H1 (cell line): ENCODE results near the gene KCNC1. TPM values are rescaled to one million over a fixed set of nuclear protein-coding genes. Genes with fewer than 3 reads are reported as not detected.

Source experiments
- CBX8 ChIP-seq: fragments of 300-800, 300-1000 bp; sonication (generic); IDR thresholded peaks from 2 replicates; pipeline ENCODE4 v1.7.1; 2016; ENCODE audit warnings: low read depth, low read length, borderline replicate concordance
- MAFK ChIP-seq: IDR thresholded peaks from 2 replicates; pipeline ENCODE4 v1.6.1; 2012; ENCODE audit warnings: low read depth, mild to moderate bottlenecking, improper control_type of control experiment, low read length
- SP2 ChIP-seq: IDR thresholded peaks from 2 replicates; pipeline ENCODE4 v1.6.1; 2012; ENCODE audit warnings: mild to moderate bottlenecking, low read length, inconsistent platforms
- TBP ChIP-seq: IDR thresholded peaks from 2 replicates; pipeline ENCODE4 v1.6.1; 2011; ENCODE audit warnings: low read depth, low read length, improper control_type of control experiment
- polyA plus RNA-seq, 7 experiments: library from polyadenylated mRNA; depleted of rRNA in 3 of 7; stranded (reverse) in 5 of 7; unstranded in 2 of 7; fragments of >200 nt in 5 of 7; fragments of 200-250 nt in 2 of 7; gene quantifications; 1 replicate in 5 of 7; 2 replicates in 1 of 7; 4 replicates in 1 of 7; pipeline versions ENCODE4 v1.2.1 to v1.2.3, GENCODE V29; 2011 to 2013; ENCODE audit warnings: missing spikeins in 2 of 7, mixed read lengths in 2 of 7
- total RNA-seq: library from RNA; stranded (reverse); fragmentation: NEBNext Ultra II Directional; extraction: Animal tissue kit (Norgen Biotek cat#: 25700); gene quantifications from 2 replicates; pipeline ENCODE4 v1.2.1, GENCODE V29; 2021

KCNC1 gene
- total and polyA plus RNA-seq, 2 of the 8 experiments (the other 6 are each of a cell fraction or from before 2014, with no cell fraction given): 0.11 to 0.26 TPM

DNA sequence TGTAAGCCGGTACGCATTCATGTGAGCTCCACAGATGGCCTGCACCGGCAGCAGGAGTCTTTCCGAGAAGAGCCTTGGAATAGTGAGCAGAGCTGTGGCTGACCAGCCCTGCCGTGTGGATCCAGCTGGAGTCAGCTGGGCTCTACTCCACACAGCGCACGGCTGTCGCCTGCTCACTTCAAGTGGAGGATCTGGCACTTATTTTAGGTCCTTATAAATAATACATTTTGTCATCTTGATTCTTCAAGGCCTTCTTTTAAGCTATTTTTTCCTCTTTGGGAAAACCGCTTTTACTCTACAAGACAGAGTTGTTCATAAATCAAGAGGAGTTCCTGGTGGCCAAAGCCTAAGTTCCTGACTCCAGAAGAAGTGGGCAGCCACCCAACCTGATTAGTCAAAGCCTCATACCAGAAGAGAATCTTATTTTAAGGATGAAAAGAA, 93.8 kb downstream of the KCNC1 start (continued):
- TF ChIP-seq MAFK: no peak
- no peak for TF ChIP-seq TBP
- no peak for TF ChIP-seq SP2
- TF ChIP-seq CBX8: no peak
